GM12874 (cell line): Measurements from ENCODE around the gene GRIA3.

Experiments used
- TF ChIP-seq, protein P1 (sequence below): IDR thresholded peaks from 2 replicates; pipeline ENCODE4 v1.5.1; 2011; ENCODE audit warnings: low read depth, mild to moderate bottlenecking, control low read depth, low read length, moderate library complexity; ENCODE audit not compliant: insufficient read depth

The GRIA3 gene

DNA sequence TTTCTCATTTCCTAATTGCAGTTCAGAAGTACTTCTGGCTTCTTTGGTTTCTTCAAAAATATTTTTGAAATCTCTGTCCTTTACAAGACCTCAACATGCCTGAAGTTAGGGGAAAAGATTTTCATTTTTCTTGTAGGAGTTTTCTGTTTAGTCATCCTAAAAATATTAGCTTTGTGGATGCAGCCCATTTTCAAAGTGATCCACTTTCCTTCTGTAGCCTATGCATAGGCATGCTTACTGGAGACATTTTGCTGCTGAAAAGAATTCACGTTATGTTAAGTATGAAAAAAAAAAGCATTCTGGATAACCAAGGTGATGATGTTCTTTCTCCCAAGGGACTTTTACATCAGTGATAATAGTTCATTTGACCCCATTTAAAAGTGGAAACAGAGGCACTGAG is 303.2 kb downstream of the GRIA3 start:
- TF ChIP-seq, protein P1, sequence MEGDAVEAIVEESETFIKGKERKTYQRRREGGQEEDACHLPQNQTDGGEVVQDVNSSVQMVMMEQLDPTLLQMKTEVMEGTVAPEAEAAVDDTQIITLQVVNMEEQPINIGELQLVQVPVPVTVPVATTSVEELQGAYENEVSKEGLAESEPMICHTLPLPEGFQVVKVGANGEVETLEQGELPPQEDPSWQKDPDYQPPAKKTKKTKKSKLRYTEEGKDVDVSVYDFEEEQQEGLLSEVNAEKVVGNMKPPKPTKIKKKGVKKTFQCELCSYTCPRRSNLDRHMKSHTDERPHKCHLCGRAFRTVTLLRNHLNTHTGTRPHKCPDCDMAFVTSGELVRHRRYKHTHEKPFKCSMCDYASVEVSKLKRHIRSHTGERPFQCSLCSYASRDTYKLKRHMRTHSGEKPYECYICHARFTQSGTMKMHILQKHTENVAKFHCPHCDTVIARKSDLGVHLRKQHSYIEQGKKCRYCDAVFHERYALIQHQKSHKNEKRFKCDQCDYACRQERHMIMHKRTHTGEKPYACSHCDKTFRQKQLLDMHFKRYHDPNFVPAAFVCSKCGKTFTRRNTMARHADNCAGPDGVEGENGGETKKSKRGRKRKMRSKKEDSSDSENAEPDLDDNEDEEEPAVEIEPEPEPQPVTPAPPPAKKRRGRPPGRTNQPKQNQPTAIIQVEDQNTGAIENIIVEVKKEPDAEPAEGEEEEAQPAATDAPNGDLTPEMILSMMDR: no peak

DNA sequence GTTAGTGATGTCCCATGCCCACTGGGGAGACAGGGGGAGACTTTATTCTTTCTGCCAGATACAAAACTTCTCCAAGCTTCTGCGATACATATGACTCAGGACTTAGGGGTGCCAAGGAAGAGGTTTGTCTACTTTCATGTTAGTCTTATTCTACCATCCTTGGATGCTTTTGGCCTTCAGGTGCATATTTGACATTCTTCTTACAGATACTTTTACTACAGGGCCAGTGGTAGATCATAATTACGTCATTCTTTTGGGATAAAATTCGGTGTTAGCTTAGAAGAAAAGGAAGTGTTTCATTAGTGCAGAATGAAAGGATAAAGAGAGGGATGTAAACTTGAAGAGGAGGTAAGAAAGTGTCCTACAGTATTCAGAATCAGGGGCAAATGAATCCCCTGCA is 303.6 kb downstream of the GRIA3 start:
- TF ChIP-seq, protein P1: no peak

DNA sequence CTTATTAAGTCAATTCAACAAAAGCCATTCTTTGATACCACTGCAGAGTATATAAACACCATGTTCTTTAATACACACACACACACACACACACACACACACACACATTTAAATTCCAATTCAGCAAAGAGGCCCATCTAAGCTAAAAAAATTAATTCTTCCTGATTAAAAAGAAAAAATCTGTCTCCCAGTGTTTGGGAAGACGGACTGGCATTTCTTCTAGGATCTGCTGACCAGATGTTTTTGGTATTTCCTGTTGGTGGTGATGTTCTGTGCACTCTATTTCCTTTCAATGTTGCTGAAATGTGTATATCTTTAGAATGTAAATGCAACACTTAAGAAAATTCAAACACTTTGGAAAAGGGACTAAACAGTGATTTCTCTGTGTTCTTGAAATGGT is 304.9 kb downstream of the GRIA3 start:
- TF ChIP-seq, protein P1: no peak

DNA sequence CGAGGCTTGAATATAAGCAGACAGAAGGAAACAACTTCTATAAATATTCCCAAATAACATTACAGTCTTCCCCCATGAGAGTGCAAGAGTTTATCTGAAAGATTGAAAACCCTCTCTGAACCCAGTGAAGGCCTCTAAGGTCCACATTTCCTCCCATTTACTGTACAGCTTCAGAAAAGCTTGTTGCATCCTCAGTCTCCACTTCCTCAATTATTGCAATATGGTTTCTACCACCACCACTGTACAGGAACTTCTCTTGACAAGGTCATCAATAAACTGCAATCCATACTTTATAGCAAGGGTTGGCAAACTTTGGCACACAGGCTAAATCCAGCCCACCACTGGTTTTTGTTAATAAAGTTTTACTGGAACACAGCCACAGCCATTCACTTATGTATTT is 309.8 kb downstream of the GRIA3 start:
- TF ChIP-seq, protein P1: no peak

DNA sequence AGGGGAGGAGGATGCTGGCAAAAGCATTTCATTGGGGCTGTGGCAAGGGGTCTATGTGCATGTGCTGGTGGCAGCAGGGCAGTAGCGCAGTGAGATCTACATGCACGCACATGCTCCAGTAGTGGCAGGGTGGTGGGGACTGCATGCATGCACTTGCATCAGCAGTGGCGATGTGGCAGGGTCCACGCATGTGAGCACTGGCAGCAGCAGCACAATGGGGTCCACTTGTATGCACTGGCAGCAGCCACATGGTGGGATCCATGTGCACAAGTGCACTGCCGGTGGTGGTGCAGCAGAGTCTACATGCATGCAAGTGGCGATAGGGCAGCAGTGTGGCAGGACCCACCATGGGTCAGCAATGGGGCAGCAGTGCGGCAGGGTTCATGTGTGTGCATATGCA is 315.7 kb downstream of the GRIA3 start:
- TF ChIP-seq, protein P1: no peak

DNA sequence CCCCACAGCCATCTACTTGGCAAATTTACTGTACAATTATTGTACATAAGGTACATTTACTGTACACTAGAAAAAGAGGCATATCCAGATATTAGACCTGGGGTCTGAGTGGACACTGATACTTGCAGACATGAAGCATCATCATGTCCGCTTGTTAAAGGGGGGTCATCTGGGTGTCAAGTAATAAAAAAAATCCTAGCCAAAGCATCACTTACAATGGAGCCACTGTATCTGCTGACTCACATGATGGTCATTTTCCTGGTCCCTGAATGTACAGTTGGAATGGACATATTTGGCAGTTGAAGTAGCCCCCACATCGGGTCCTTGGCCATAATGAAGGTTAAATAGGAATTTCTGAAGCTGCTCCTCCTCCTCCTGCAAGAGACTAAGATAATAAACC is 320.0 kb downstream of the GRIA3 start:
- TF ChIP-seq, protein P1: no peak

DNA sequence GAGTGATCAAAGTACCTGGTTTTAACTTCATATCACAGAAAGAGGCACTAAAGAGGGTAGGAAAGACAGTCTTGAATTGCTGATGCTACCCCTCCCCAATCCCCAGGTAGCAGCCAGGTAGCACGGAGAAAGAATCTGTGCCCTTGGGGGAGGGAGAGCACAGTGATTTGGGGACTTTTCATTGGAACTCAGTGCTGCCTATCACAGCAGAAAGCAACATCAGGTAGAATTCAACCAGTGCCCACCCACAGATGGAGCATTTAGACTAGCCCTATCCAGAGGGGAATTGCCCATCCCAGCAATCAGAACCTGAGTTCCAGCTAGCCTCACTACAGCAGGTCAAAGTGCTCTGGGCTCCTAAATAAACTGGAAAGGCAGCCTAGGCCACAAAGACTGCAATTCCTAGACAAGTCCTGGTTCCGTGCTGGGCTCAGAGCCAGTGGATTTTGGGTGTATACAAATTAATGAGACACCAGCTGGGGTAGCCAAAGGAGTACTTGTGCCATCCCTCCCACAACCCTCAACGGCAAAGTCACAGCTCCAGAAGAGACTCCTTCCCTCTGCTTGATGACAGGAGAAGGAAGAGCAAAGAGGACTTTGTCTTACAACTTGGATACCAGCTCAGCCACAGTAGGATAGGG is 320.7 kb downstream of the GRIA3 start:
- TF ChIP-seq, protein P1: no peak
